ENCODE data around the gene CAVIN3. TPM values are rescaled to one million over a fixed set of nuclear protein-coding genes. Genes with fewer than 3 reads are reported as not detected.

Gene CAVIN3
- total and polyA plus RNA-seq, 9 of the 15 experiments (the other 6 are each of a cell fraction or from before 2014, with no cell fraction given), result 0.13 TPM; not detected in 8

- ChIA-PET CTCF (ENCODE audit: low intra/inter-chr PET ratio) (interaction anchor here (0.7 to 2.3 kb wide), 3 partner anchors 112 to 340 kb away, joined by 3 to 8 read pairs (median 4); no protein-coding TSS in a partner anchor), POLR2A (interaction anchor here (1.0 to 1.1 kb wide), 2 partner anchors 11 to 23 kb away, joined by 3 read pairs; no protein-coding TSS in a partner anchor)
- Histone ChIP-seq H3K9me3 (replicated peaks; ENCODE audit: control insufficient read depth, insufficient read depth, low read depth, low read length) (no peaks in the 10 kb centered on the region), H3K36me3 (ENCODE audit: control insufficient read depth, insufficient read depth, low read length) (no peaks in the 10 kb centered on the region), H3K9me1 (ENCODE audit: control insufficient read depth, insufficient read depth, low read length) (no peaks in the 10 kb centered on the region), H3K27me3 (ENCODE audit: control insufficient read depth in 2 of 2, insufficient read depth in 2 of 2, low read length in 2 of 2) (peaks cover 8 to 9% of the 10 kb centered on the region in 2 experiments; a peak in 2 of 5 replicates), H3K4me2 (ENCODE audit: insufficient read depth, low read length) (no peak overlapping the region), H4K20me1 (replicated peaks; ENCODE audit: control insufficient read depth, insufficient read depth, low read length) (no peaks in the 10 kb centered on the region), H3K4me3 (no peak overlapping the region), H2AFZ (ENCODE audit: low read depth, low read length) (no peak overlapping the region), H3K27ac (ENCODE audit: extremely low read depth, low read depth, low read length) (no peak overlapping the region), H3K4me1 (replicated peaks in 1 of 2; ENCODE audit: control insufficient read depth in 2 of 2, insufficient read depth in 2 of 2, low read length in 2 of 2) (no peaks in the 10 kb centered on the region), H3K9ac (ENCODE audit: insufficient read depth in 1 of 2, low read depth in 2 of 2, low read length in 2 of 2) (no peak overlapping the region; a peak in 1 of 4 replicates), H3K79me2 (ENCODE audit: control insufficient read depth, insufficient read depth, low read length) (no peaks in the 10 kb centered on the region)
- in situ Hi-C loops (cut with MboI) (no loop called here), intact Hi-C loops (cut with micrococcal nuclease) (loop anchor here (5.0 kb wide), 1 partner anchor 66 kb away; no protein-coding TSS in a partner anchor)
- no TSS peak for BruUV-seq (replicated peaks)
- DNase-seq (ENCODE audit: extremely low read depth in 1 of 4, low spot score in 3 of 4) (peak; percentile 52 to 78 (median 62)), FAIRE-seq (peak; percentile 90), ATAC-seq (peak; percentile 98)
- WGBS (ENCODE audit: insufficient coverage, low coverage, missing lambda C conversion rate), result 37% methylated on average over 5 of the region's 6 CpGs
- TF ChIP-seq JUN (IDR thresholded peaks at IDR 0.05; ENCODE audit: borderline replicate concordance, low read depth, low read length) (no peak), JUN (CRISPR knock-in tag; IDR thresholded peaks at IDR 0.05; ENCODE audit: borderline replicate concordance) (no peak), ZNF586 (CRISPR knock-in tag; conservative IDR thresholded peaks at IDR 0.05) (no peak), CHCHD3 (CRISPR knock-in tag; IDR thresholded peaks at IDR 0.05) (no peak), REST (IDR thresholded peaks at IDR 0.05; ENCODE audit: borderline replicate concordance) (peak; percentile 31; the same call in 1 of the 2 replicates), REST (CRISPR knock-in tag; IDR thresholded peaks at IDR 0.05; ENCODE audit: low read depth) (no peak), ZBTB49 (CRISPR knock-in tag; IDR thresholded peaks at IDR 0.05; ENCODE audit: borderline replicate concordance) (no peak), HOXB6 (CRISPR knock-in tag; IDR thresholded peaks at IDR 0.05; ENCODE audit: borderline replicate concordance) (no peak)
These were observed 42.8 kb upstream of the CAVIN3 start for GRCh38 chr11:6362873-6363678.

Data from K562 (cell line).